T47D (cell line): ENCODE measurements around the gene DCTN5.
A peak's percentile ranks its signal among the peaks of the same experiment; 100 is the strongest.
"Not testable (repeated sequence)": the region's sequence is repeated elsewhere in the genome, so short reads cannot be mapped to it uniquely, and the experiment has no call there.

ENCODE experiments used
- DNase-seq, 2 experiments: peaks; one replicate each; pipeline versions ENCODE4 v3.0.0 to v3.0.0-alpha.2; 2011 to 2012; ENCODE audit warnings: low read depth in 1 of 2, low spot score in 1 of 2
- JUND ChIP-seq: IDR thresholded peaks from 2 replicates; pipeline ENCODE4 v1.6.1; 2012; ENCODE audit warnings: low read depth
- in situ Hi-C: cut with HindIII; loops from 2 replicates; pipeline ENCODE4 v1.10.0; 2016; ENCODE audit warnings: low sequenced_read_pairs, low pct_unique_long_range_greater_than_20kb

DCTN5 gene

GRCh38 chr16:23706439-23706838 lies 65.2 kb downstream of the DCTN5 start:
- DNase-seq: no peak
- TF ChIP-seq JUND: no peak
- in situ Hi-C loops: no loop called here

- no peak for DNase-seq
- in situ Hi-C loops: no loop called here
- no peak for TF ChIP-seq JUND
Measured at GRCh38 chr16:23709536-23709935, 68.3 kb downstream of the DCTN5 start.

- DNase-seq: peak in 1 of 2 experiments; percentile 29
- no peak for TF ChIP-seq JUND
- in situ Hi-C loops: no loop called here
Measured at GRCh38 chr16:23710008-23710407, 68.7 kb downstream of the DCTN5 start.

- DNase-seq: no peak
- in situ Hi-C loops: no loop called here
- TF ChIP-seq JUND: no peak
Measured at GRCh38 chr16:23710504-23710903, 69.2 kb downstream of the DCTN5 start.

GRCh38 chr16:23711785-23712184 lies 70.5 kb downstream of the DCTN5 start:
- in situ Hi-C loops: no loop called here
- no peak for DNase-seq
- TF ChIP-seq JUND: no peak

- in situ Hi-C loops: no loop called here
- no peak for DNase-seq
- no peak for TF ChIP-seq JUND
Measured at GRCh38 chr16:23712976-23713375, 71.7 kb downstream of the DCTN5 start, which contains the start of gene ERN2. Gene ERN2, minus strand, starts transcription at chr16:23713222. Its CDS starts 35 bp downstream, at chr16:23713187.

GRCh38 chr16:23716484-23716883 lies 75.2 kb downstream of the DCTN5 start:
- in situ Hi-C loops: no loop called here
- no peak for TF ChIP-seq JUND
- no peak for DNase-seq

- in situ Hi-C loops, DNase-seq: not testable (repeated sequence)
Measured at GRCh38 chr16:23722613-23723240, 81.5 kb downstream of the DCTN5 start.

GRCh38 chr16:23724096-23724784 lies 83.0 kb downstream of the DCTN5 start:
- in situ Hi-C loops: no loop called here
- TF ChIP-seq JUND: no peak
- no peak for DNase-seq

- no peak for DNase-seq
- TF ChIP-seq JUND: no peak
- in situ Hi-C loops: no loop called here
Measured at GRCh38 chr16:23724785-23725131, 83.5 kb downstream of the DCTN5 start.

GRCh38 chr16:23726710-23727109 lies 85.4 kb downstream of the DCTN5 start:
- DNase-seq: no peak
- TF ChIP-seq JUND: no peak
- in situ Hi-C loops: no loop called here
